Measurements from ENCODE around the gene FURIN. TPM values are rescaled to one million over a fixed set of nuclear protein-coding genes. Genes with fewer than 3 reads are reported as not detected.

FURIN gene
- total RNA-seq, 3 donors from 2014 or later = 34.5 to 48.5 (median 36.4) TPM

GRCh38 chr15:90870354-90871138 lies 2.2 kb downstream of the FURIN start:
- peak overlapping the region; percentile 92 to 97 (median 96) for H3K4me3 ChIP-seq
- H3K9me3 ChIP-seq = no peaks in the 10 kb centered on the region
- H3K27me3 ChIP-seq = no peaks in the 10 kb centered on the region
- H3K4me1 ChIP-seq = peaks cover 4 to 31% of the 10 kb centered on the region in 2 donors
- DNase-seq (ENCODE audit: low spot score in 2 of 2) = no peak
- no peaks in the 10 kb centered on the region for H3K36me3 ChIP-seq
- H3K27ac ChIP-seq = peak overlapping the region; percentile 90 to 97
- TF ChIP-seq POLR2A (IDR thresholded peaks at IDR 0.05) (no peak), CTCF (IDR thresholded peaks at IDR 0.05) (no peak), POLR2AphosphoS5 (IDR thresholded peaks at IDR 0.05) (no peak)
- intact Hi-C loops (cut with DNase I; ENCODE audit: low total_unique reads) = no loop called here

- peaks cover 4 to 31% of the 10 kb centered on the region in 2 donors for H3K4me1 ChIP-seq
Measured at GRCh38 chr15:90871139-90871715, 2.8 kb downstream of the FURIN start.

GRCh38 chr15:90871716-90872485 lies 3.5 kb downstream of the FURIN start:
- no peak for DNase-seq (ENCODE audit: low spot score in 2 of 2)
- Histone ChIP-seq H3K9me3 (no peaks in the 10 kb centered on the region), H3K4me3 (peak overlapping the region; percentile 92 to 97 (median 96)), H3K4me1 (peaks cover 4 to 31% of the 10 kb centered on the region in 2 donors), H3K36me3 (peaks cover under 1% of the 10 kb centered on the region), H3K27me3 (no peaks in the 10 kb centered on the region), H3K27ac (peak overlapping the region; percentile 90 to 97)
- intact Hi-C loops (cut with DNase I; ENCODE audit: low total_unique reads) = no loop called here
- TF ChIP-seq POLR2A (IDR thresholded peaks at IDR 0.05) (no peak), CTCF (IDR thresholded peaks at IDR 0.05) (no peak), POLR2AphosphoS5 (IDR thresholded peaks at IDR 0.05) (no peak)

More at GRCh38 chr15:90871139-90871715, 2.8 kb downstream of the FURIN start:
- intact Hi-C loops (cut with DNase I; ENCODE audit: low total_unique reads) = no loop called here
- no peaks in the 10 kb centered on the region for H3K36me3 ChIP-seq
- TF ChIP-seq POLR2A (IDR thresholded peaks at IDR 0.05) (no peak), POLR2AphosphoS5 (IDR thresholded peaks at IDR 0.05) (peak in 1 of 3 donors; percentile 44)
- H3K4me3 ChIP-seq = peak overlapping the region; percentile 92 to 97 (median 96)
- H3K27ac ChIP-seq = peak overlapping the region; percentile 90 to 97
- no peak for DNase-seq (ENCODE audit: low spot score in 2 of 2)
- H3K27me3 ChIP-seq = no peaks in the 10 kb centered on the region
- H3K9me3 ChIP-seq = no peaks in the 10 kb centered on the region

- peaks cover 4 to 31% of the 10 kb centered on the region in 2 donors for H3K4me1 ChIP-seq
- no peaks in the 10 kb centered on the region for H3K27me3 ChIP-seq
- H3K9me3 ChIP-seq = no peaks in the 10 kb centered on the region
- peak overlapping the region; percentile 90 to 97 for H3K27ac ChIP-seq
- H3K4me3 ChIP-seq = peak overlapping the region; percentile 92 to 97 (median 96)
- intact Hi-C loops (cut with DNase I; ENCODE audit: low total_unique reads) = no loop called here
- H3K36me3 ChIP-seq = peaks cover 6% of the 10 kb centered on the region
- no peak for TF ChIP-seq POLR2A (IDR thresholded peaks at IDR 0.05)
- no peak for TF ChIP-seq POLR2AphosphoS5 (IDR thresholded peaks at IDR 0.05)
- no peak for TF ChIP-seq CTCF (IDR thresholded peaks at IDR 0.05)
- DNase-seq (ENCODE audit: low spot score in 2 of 2) = no peak
Measured at GRCh38 chr15:90872486-90873184, 4.2 kb downstream of the FURIN start.

- Histone ChIP-seq H3K27ac (peak overlapping the region; percentile 60 to 90), H3K4me3 (peak overlapping the region in 2 of 3 donors; percentile 92 to 97), H3K4me1 (peaks cover 4 to 31% of the 10 kb centered on the region in 2 donors), H3K9me3 (no peaks in the 10 kb centered on the region), H3K36me3 (peaks cover 6% of the 10 kb centered on the region), H3K27me3 (no peaks in the 10 kb centered on the region)
- intact Hi-C loops (cut with DNase I; ENCODE audit: low total_unique reads) = no loop called here
- TF ChIP-seq POLR2AphosphoS5 (IDR thresholded peaks at IDR 0.05) (no peak), CTCF (IDR thresholded peaks at IDR 0.05) (no peak), POLR2A (IDR thresholded peaks at IDR 0.05) (no peak)
- DNase-seq (ENCODE audit: low spot score in 2 of 2) = no peak
Measured at GRCh38 chr15:90873488-90873997, 5.2 kb downstream of the FURIN start.

Data from breast epithelium (tissue), 4 donors.